SK-N-SH (cell line): ENCODE data around the gene HK3. TPM values are rescaled to one million over a fixed set of nuclear protein-coding genes. Genes with fewer than 3 reads are reported as not detected.

ENCODE experiments used
- CTCF ChIA-PET: fragments of 300-600, 350-600 bp; formaldehyde crosslinking; extraction: SDS; loops from one replicate; lab custom pipeline; 2021; lab: Yijun Ruan, JAX
- POLR2A ChIA-PET: fragments of 350-600 bp; sonication (Branson Sonifier 250); formaldehyde crosslinking; extraction: SDS; loops from one replicate; lab custom pipeline; 2020; ENCODE audit warnings: antibody characterized with exemption, inconsistent platforms; lab: Yijun Ruan, JAX
- DNase-seq: peaks from one replicate; pipeline ENCODE4 v3.0.0; 2012
- H2AFZ ChIP-seq: fragments of 200-600 bp; sonication (generic); 2 replicates; pipeline ENCODE4 v1.8.1; 2016; ENCODE audit warnings: antibody characterized with exemption, mild to moderate bottlenecking, low read depth
- H3F3A ChIP-seq: fragments of 200-600 bp; sonication (generic); replicated peaks from 2 replicates; pipeline ENCODE3; 2016; ENCODE audit warnings: antibody characterized with exemption, mild to moderate bottlenecking; ENCODE audit not compliant: insufficient read depth
- H3K27ac ChIP-seq, 2 experiments: fragments of 200-500 bp in 1 of 2; fragments of 200-600 bp in 1 of 2; sonication (Bioruptor generic) in 1 of 2; sonication (generic), shearing (Covaris generic) in 1 of 2; 2 replicates each; pipeline versions ENCODE4 v1.5.1 to v1.6.1; 2014 to 2016; ENCODE audit warnings: low read depth in 2 of 2, inconsistent platforms in 1 of 2, low read length in 1 of 2, mild to moderate bottlenecking in 1 of 2, mixed read lengths in 1 of 2
- H3K27me3 ChIP-seq: fragments of 200-600 bp; sonication (generic), shearing (Covaris generic); 2 replicates; pipeline ENCODE4 v1.6.1; 2016; ENCODE audit warnings: mixed run types; ENCODE audit not compliant: insufficient read depth
- H3K36me3 ChIP-seq, 2 experiments: fragments of 200-500 bp in 1 of 2; fragments of 200-600 bp in 1 of 2; sonication (Bioruptor generic) in 1 of 2; sonication (generic) in 1 of 2; replicated peaks in 1 of 2; 2 replicates each; pipeline versions ENCODE3 to v1.5.1; 2014 to 2016; ENCODE audit warnings: low read length in 1 of 2, mild to moderate bottlenecking in 1 of 2; ENCODE audit not compliant: insufficient read depth in 2 of 2, control insufficient read depth in 1 of 2
- H3K4me1 ChIP-seq, 2 experiments: fragments of 200-500 bp in 1 of 2; fragments of 200-600 bp in 1 of 2; sonication (Bioruptor generic) in 1 of 2; sonication (generic), shearing (Covaris generic) in 1 of 2; 2 replicates each; pipeline versions ENCODE4 v1.5.1 to v1.6.1; 2014 to 2016; ENCODE audit warnings: low read depth in 1 of 2, low read length in 1 of 2, mixed run types in 1 of 2; ENCODE audit not compliant: insufficient read depth in 2 of 2, control insufficient read depth in 1 of 2
- H3K4me2 ChIP-seq: fragments of 200-600 bp; sonication (generic), shearing (Covaris generic); 2 replicates; pipeline ENCODE4 v1.6.1; 2017; ENCODE audit warnings: mixed run types
- H3K4me3 ChIP-seq, 2 experiments: fragments of 200-500 bp in 1 of 2; fragments of 200-600 bp in 1 of 2; sonication (Bioruptor generic) in 1 of 2; sonication (generic), shearing (Covaris generic) in 1 of 2; 2 replicates each; pipeline versions ENCODE4 v1.5.1 to v1.8.1; 2014 to 2016; ENCODE audit warnings: low read depth in 2 of 2, inconsistent platforms in 1 of 2, low read length in 1 of 2, mild to moderate bottlenecking in 1 of 2, mixed read lengths in 1 of 2, moderate library complexity in 1 of 2
- H3K79me2 ChIP-seq: fragments of 200-600 bp; sonication (generic); 2 replicates; pipeline ENCODE4 v1.8.1; 2017; ENCODE audit warnings: mild to moderate bottlenecking; ENCODE audit not compliant: insufficient read depth
- H3K9ac ChIP-seq: fragments of 200-600 bp; sonication (generic); 2 replicates; pipeline ENCODE4 v1.6.1; 2017; ENCODE audit warnings: mixed run types
- H3K9me2 ChIP-seq: fragments of 200-600 bp; sonication (generic); 2 replicates; pipeline ENCODE4 v1.6.1; 2017; ENCODE audit warnings: mixed run types
- H3K9me3 ChIP-seq: fragments of 200-600 bp; sonication (generic); 2 replicates; pipeline ENCODE4 v1.6.1; 2017; ENCODE audit warnings: mixed run types, mild to moderate bottlenecking, moderate library complexity
- H4K20me1 ChIP-seq: fragments of 200-600 bp; sonication (generic); 2 replicates; pipeline ENCODE4 v1.6.1; 2017; ENCODE audit warnings: mild to moderate bottlenecking, mixed run types; ENCODE audit not compliant: insufficient read depth
- CTCF ChIP-seq: fragments of 200-600 bp; sonication (generic); IDR thresholded peaks from 2 replicates; pipeline ENCODE4 v1.6.1; 2017; ENCODE audit warnings: antibody characterized with exemption, mild to moderate bottlenecking, moderate library complexity
- ELF1 ChIP-seq: IDR thresholded peaks from 2 replicates; pipeline ENCODE4 v1.4.0; 2012
- EP300 ChIP-seq, 2 experiments: IDR thresholded peaks; 2 replicates each; pipeline versions ENCODE4 v1.4.0 to v1.6.1; 2012; ENCODE audit warnings: borderline replicate concordance in 1 of 2, low read depth in 1 of 2, low read length in 1 of 2
- EZH2phosphoT487 ChIP-seq: fragments of 200-600 bp; sonication (generic); IDR thresholded peaks from 2 replicates; pipeline ENCODE4 v1.6.1; 2017; ENCODE audit warnings: low read depth, mixed run types, mild to moderate bottlenecking, antibody characterized with exemption, moderate library complexity, borderline replicate concordance
- FOSL2 ChIP-seq: IDR thresholded peaks from 2 replicates; pipeline ENCODE4 v1.4.0; 2012; ENCODE audit warnings: low read depth, mild to moderate bottlenecking, moderate library complexity, borderline replicate concordance
- FOXJ3 ChIP-seq: sonication (generic); formaldehyde crosslinking; IDR thresholded peaks from 2 replicates; pipeline ENCODE4 v1.5.1; 2020; ENCODE audit warnings: mild to moderate bottlenecking, missing genetic modification reagents
- GATA2 ChIP-seq: sonication (generic); formaldehyde crosslinking; IDR thresholded peaks from 2 replicates; pipeline ENCODE4 v1.5.0; 2020; ENCODE audit warnings: mild to moderate bottlenecking, missing genetic modification reagents
- MEF2A ChIP-seq: IDR thresholded peaks from 2 replicates; pipeline ENCODE4 v1.4.0; 2012; ENCODE audit warnings: low read depth, borderline replicate concordance
- PBX3 ChIP-seq: IDR thresholded peaks from 2 replicates; pipeline ENCODE4; 2012
- POLR2AphosphoS5 ChIP-seq: IDR thresholded peaks from 2 replicates; pipeline ENCODE4 v1.6.1; 2012; ENCODE audit warnings: low read depth, low read length
- REST ChIP-seq: IDR thresholded peaks from 2 replicates; pipeline ENCODE4 v1.6.1; 2012; ENCODE audit warnings: mild to moderate bottlenecking, low read depth, low read length, moderate library complexity
- RXRA ChIP-seq: IDR thresholded peaks from 2 replicates; pipeline ENCODE4 v1.4.0; 2012; ENCODE audit warnings: low read depth, mild to moderate bottlenecking, borderline replicate concordance
- TAF1 ChIP-seq: IDR thresholded peaks from 2 replicates; pipeline ENCODE4 v1.6.1; 2012; ENCODE audit warnings: low read depth, mild to moderate bottlenecking, low read length, moderate library complexity, borderline replicate concordance
- TCF12 ChIP-seq: IDR thresholded peaks from 2 replicates; pipeline ENCODE4 v1.4.0; 2012
- USF1 ChIP-seq: IDR thresholded peaks from 2 replicates; pipeline ENCODE4 v1.4.0; 2012; ENCODE audit warnings: low read depth, borderline replicate concordance
- ZBTB33 ChIP-seq: IDR thresholded peaks from 2 replicates; pipeline ENCODE4 v1.4.0; 2012; ENCODE audit warnings: low read depth, borderline replicate concordance
- WGBS: methylation state at CpG from one replicate; pipeline ENCODE4 v1.1.6; 2017; ENCODE audit warnings: low lambda C conversion rate; 5-methylcytosine and 5-hydroxymethylcytosine counted together
- polyA plus RNA-seq, 3 experiments: library from polyadenylated mRNA; depleted of rRNA; stranded (reverse); fragments of >200 nt; gene quantifications; 2 replicates each; pipeline ENCODE4 v1.2.3, GENCODE V29; 2012

Gene HK3
- polyA plus RNA-seq, 1 of the 3 experiments (the other 2 are of a cell fraction) = 0.02 TPM

GRCh38 chr5:176915906-176916305 lies 16.8 kb upstream of the HK3 start:
- H3K27ac ChIP-seq = no peak overlapping the region

More at GRCh38 chr5:176915906-176916305, 16.8 kb upstream of the HK3 start:
- no peak overlapping the region for H3K4me3 ChIP-seq
- ChIA-PET POLR2A (no interaction called here), CTCF (interaction anchor here (1.1 to 1.8 kb wide), 4 partner anchors 10 to 255 kb away, joined by 3 to 4 read pairs (median 3); no protein-coding TSS in a partner anchor)
- peaks cover 13 to 26% of the 10 kb centered on the region in 2 experiments for H3K36me3 ChIP-seq
- no peaks in the 10 kb centered on the region for H3K9me3 ChIP-seq
- H3K27me3 ChIP-seq = no peaks in the 10 kb centered on the region
- H4K20me1 ChIP-seq = no peaks in the 10 kb centered on the region; the same call in 1 of the 2 replicates
- H3K4me2 ChIP-seq = no peak overlapping the region
- H3K4me1 ChIP-seq = no peaks in the 10 kb centered on the region
- no peak overlapping the region for H3K9ac ChIP-seq
- no peaks in the 10 kb centered on the region; the same call in none of the 2 replicates for H3K79me2 ChIP-seq
- 99% methylated on average over 2 of the region's 2 CpGs for WGBS
- no peak overlapping the region for H2AFZ ChIP-seq
- H3K9me2 ChIP-seq = no peaks in the 10 kb centered on the region
- no peak for DNase-seq
- no peaks in the 10 kb centered on the region for H3F3A ChIP-seq
- no peak for TF ChIP-seq TAF1
- TF ChIP-seq EZH2phosphoT487 = no peak
- no peak for TF ChIP-seq FOSL2
- no peak for TF ChIP-seq RXRA
- TF ChIP-seq MEF2A = no peak
- no peak for TF ChIP-seq GATA2
- no peak for TF ChIP-seq REST
- TF ChIP-seq EP300 (IDR thresholded peaks at IDR 0.05; ENCODE audit: borderline replicate concordance in 1 of 2, low read depth in 1 of 2, low read length in 1 of 2) = no peak
- TF ChIP-seq CTCF = no peak
- no peak for TF ChIP-seq ZBTB33
- no peak for TF ChIP-seq PBX3
- TF ChIP-seq FOXJ3 (CRISPR knock-in tag) = no peak
- TF ChIP-seq ELF1 = no peak
- TF ChIP-seq USF1 = no peak
- no peak for TF ChIP-seq TCF12
- TF ChIP-seq POLR2AphosphoS5 = no peak
- TF ChIP-seq, all 33 proteins: peak for 0
